ENCODE data around the gene ETV3L. TPM values are rescaled to one million over a fixed set of nuclear protein-coding genes. Genes with fewer than 3 reads are reported as not detected.
"Not testable (repeated sequence)": the region's sequence is repeated elsewhere in the genome, so short reads cannot be mapped to it uniquely, and the experiment has no call there.

ETV3L gene
- total and polyA plus RNA-seq, 5 donors = not detected

GRCh38 chr1:157073944-157074685, 25.5 kb downstream of the ETV3L start:
- no peaks in the 10 kb centered on the region for H3K4me1 ChIP-seq (ENCODE audit: control insufficient read depth, insufficient read depth, low read length)
- 24% methylated on average over 34 of the region's 35 CpGs for WGBS
- no peaks in the 10 kb centered on the region for H3K9me3 ChIP-seq (ENCODE audit: control insufficient read depth, low read length)
- no peaks in the 10 kb centered on the region for H3K27me3 ChIP-seq (ENCODE audit: control insufficient read depth, insufficient read depth)
- ATAC-seq (peak in 1 of 2 donors; percentile 47), DNase-seq (peak; percentile 79 to 89 (median 87))
- intact Hi-C loops (cut with DNase I) = loop anchor here in 1 of 4 donors (10.0 kb wide), 1 partner anchor 99 kb away; no protein-coding TSS in a partner anchor
- H3K4me3 ChIP-seq (ENCODE audit: low read length) = no peak overlapping the region
- no peak overlapping the region for H3K27ac ChIP-seq (ENCODE audit: low read length)

- H3K9me3 ChIP-seq (ENCODE audit: control insufficient read depth, low read length) = no peaks in the 10 kb centered on the region
- 81% methylated on average over 2 of the region's 2 CpGs for WGBS
- H3K4me1 ChIP-seq (ENCODE audit: control insufficient read depth, insufficient read depth, low read length) = no peaks in the 10 kb centered on the region
- intact Hi-C loops (cut with DNase I) = no loop called here
- H3K27me3 ChIP-seq (ENCODE audit: control insufficient read depth, insufficient read depth) = no peaks in the 10 kb centered on the region
- no peak overlapping the region for H3K27ac ChIP-seq (ENCODE audit: low read length)
- H3K4me3 ChIP-seq (ENCODE audit: low read length) = no peak overlapping the region
- ATAC-seq (no peak), DNase-seq (no peak)
Observed at GRCh38 chr1:157069601-157070000, 30.0 kb downstream of the ETV3L start.

DNA sequence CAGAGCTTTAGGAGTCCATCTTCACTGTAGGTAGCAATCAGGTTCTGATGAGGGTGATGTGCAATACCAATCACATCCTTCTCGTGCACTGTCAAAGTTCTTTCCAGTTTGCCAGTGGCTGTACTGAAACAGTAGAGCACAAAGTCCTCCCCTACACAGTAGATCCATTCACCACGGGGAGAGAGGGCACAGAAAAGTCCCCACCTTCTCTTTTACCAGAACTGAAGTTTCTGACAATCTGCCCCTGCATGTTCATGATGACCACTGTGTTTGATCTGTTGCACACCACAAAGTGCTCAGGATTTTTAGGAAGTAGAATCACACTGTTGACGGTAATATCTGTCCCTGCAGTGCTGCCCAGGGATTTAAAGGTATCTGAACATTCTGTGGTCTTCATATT, 40.4 kb downstream of the ETV3L start:
- H3K27me3 ChIP-seq (ENCODE audit: control insufficient read depth, insufficient read depth); ATAC-seq; H3K4me3 ChIP-seq (ENCODE audit: low read length); H3K4me1 ChIP-seq (ENCODE audit: control insufficient read depth, insufficient read depth, low read length); DNase-seq; H3K27ac ChIP-seq (ENCODE audit: low read length); intact Hi-C loops (cut with DNase I); H3K9me3 ChIP-seq (ENCODE audit: control insufficient read depth, low read length): not testable (repeated sequence)
- WGBS = 57% methylated on average over 3 of the region's 3 CpGs

- ATAC-seq (no peak), DNase-seq (no peak)
- WGBS = 67% methylated on average over 1 of the region's 1 CpG
- intact Hi-C loops (cut with DNase I) = no loop called here
- no peaks in the 10 kb centered on the region for H3K9me3 ChIP-seq (ENCODE audit: control insufficient read depth, low read length)
- H3K27ac ChIP-seq (ENCODE audit: low read length) = no peak overlapping the region
- H3K4me3 ChIP-seq (ENCODE audit: low read length) = no peak overlapping the region
- H3K4me1 ChIP-seq (ENCODE audit: control insufficient read depth, insufficient read depth, low read length) = no peaks in the 10 kb centered on the region
- no peaks in the 10 kb centered on the region for H3K27me3 ChIP-seq (ENCODE audit: control insufficient read depth, insufficient read depth)
Observed at GRCh38 chr1:157056269-157056668, 43.3 kb downstream of the ETV3L start.

DNA sequence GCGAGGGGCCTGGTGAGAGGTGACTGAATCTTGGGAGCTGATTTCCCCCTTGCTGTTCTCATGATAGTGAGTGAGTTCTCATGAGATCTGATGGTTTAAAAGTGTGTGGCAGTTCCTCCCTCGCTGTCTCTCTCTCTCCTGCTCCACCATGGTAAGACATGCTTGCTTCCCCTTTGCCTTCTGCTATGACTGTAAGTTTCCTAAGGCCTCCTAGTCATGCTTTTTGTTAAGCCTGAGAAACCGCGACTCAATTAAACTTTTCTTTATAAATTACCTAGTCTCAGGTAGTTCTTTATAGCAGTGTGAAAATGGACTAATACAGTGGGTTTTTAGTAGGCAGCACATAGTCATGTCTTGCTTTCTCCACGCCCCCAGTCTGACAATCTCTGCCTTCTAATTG, 43.9 kb downstream of the ETV3L start:
- H3K27me3 ChIP-seq (ENCODE audit: control insufficient read depth, insufficient read depth); intact Hi-C loops (cut with DNase I); DNase-seq; H3K27ac ChIP-seq (ENCODE audit: low read length); ATAC-seq; H3K4me3 ChIP-seq (ENCODE audit: low read length); H3K4me1 ChIP-seq (ENCODE audit: control insufficient read depth, insufficient read depth, low read length); H3K9me3 ChIP-seq (ENCODE audit: control insufficient read depth, low read length): not testable (repeated sequence)
- 85% methylated on average over 5 of the region's 5 CpGs for WGBS

DNA sequence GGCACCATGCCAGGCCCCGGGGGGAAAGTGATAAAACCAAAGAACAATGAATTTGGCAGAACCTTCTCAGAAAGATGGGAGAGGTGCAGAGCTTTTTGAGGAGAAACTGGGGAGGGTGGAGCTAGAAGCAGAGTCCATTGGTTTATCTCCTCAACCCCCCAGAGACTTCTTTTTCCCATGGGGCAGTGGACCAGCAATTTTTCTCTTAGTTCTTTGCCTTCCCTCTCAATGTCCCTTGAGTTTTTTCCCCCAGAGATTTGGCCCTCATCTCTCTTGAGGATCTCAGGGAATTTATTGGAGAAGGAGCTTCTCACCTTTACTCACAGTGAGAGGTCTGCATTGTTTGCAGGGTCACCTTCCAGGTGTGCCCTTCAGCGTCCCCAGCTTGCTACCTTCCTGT, 48.8 kb downstream of the ETV3L start:
- intact Hi-C loops (cut with DNase I) = no loop called here
- WGBS = 47% methylated on average over 2 of the region's 2 CpGs
- no peak for ATAC-seq

GRCh38 chr1:157047062-157047410, 52.6 kb downstream of the ETV3L start:
- no peak for DNase-seq
- H3K4me1 ChIP-seq (ENCODE audit: control insufficient read depth, insufficient read depth, low read length) = peaks cover 16% of the 10 kb centered on the region
- no peak for ATAC-seq
- H3K9me3 ChIP-seq (ENCODE audit: control insufficient read depth, low read length) = no peaks in the 10 kb centered on the region
- intact Hi-C loops (cut with DNase I) = loop anchor here in 1 of 4 donors (10.0 kb wide), 1 partner anchor 62 kb away; no protein-coding TSS in a partner anchor
- no peak overlapping the region for H3K4me3 ChIP-seq (ENCODE audit: low read length)
- H3K27me3 ChIP-seq (ENCODE audit: control insufficient read depth, insufficient read depth) = no peaks in the 10 kb centered on the region
- 47% methylated on average over 2 of the region's 2 CpGs for WGBS
- H3K27ac ChIP-seq (ENCODE audit: low read length) = no peak overlapping the region

More for the DNA sequence above, 48.8 kb downstream of the ETV3L start:
- Histone ChIP-seq H3K4me1 (ENCODE audit: control insufficient read depth, insufficient read depth, low read length) (no peaks in the 10 kb centered on the region), H3K27ac (ENCODE audit: low read length) (no peak overlapping the region), H3K9me3 (ENCODE audit: control insufficient read depth, low read length) (no peaks in the 10 kb centered on the region), H3K4me3 (ENCODE audit: low read length) (no peak overlapping the region), H3K27me3 (ENCODE audit: control insufficient read depth, insufficient read depth) (no peaks in the 10 kb centered on the region)
- no peak for DNase-seq

DNA sequence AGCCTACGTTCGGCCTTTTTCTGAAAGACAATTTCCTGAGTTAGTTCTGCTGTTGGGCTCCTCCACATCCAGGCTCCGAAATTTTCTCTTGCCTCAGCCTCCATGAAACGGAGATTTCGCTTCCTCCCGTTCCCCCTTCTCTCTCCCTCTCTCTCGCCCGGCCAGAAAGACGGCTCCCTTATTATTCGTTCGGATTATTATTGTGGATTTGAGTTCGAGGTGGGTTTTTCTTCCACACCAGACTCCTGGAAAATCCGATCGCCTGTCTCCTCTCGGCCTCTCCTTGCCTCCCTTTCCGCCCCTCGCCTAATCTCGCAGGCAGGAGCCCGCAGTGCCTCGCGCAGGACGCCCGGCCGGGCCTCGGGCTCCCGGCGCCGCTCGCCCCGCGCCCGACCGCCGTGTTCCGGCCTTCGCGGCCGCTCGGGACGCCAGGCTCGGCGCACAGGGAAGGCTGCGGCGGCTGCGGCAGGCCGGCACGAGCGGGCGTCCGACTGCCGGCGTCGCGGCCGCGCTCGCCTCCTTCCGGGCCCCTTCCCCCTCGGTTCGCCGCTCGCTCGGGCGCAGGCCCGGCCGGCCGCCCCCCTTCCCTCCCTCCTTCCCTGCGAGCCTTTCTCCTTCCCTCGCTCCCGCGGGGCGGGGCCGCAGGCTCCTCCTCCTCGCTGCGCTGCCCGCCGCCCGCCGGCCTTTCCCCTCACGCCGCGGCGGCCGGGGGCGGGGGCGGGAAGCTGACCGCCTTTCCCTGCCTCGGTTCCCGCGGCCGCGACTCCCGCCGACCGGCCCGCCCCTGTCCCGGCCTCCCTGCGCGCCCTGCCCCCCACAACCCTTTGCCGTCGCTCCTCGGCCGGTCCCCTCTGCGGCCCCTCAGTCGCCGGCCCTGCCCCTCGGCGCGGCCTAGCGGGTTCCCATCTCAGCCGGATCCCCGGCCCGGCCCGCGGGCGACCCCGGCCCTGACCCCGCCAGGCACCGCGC, 54.1 kb downstream of the ETV3L start, which contains the start of gene ARHGEF11:
ARHGEF11 (minus strand) TSS at position 493 of the 969 bp plus-strand sequence. CDS start 1,412 bp downstream, outside the sequence.
- intact Hi-C loops (cut with DNase I) = loop anchor here in 1 of 4 donors (10.0 kb wide), 1 partner anchor 61 kb away; no protein-coding TSS in a partner anchor
- no peaks in the 10 kb centered on the region for H3K9me3 ChIP-seq (ENCODE audit: control insufficient read depth, low read length)
- ATAC-seq (peak; percentile 97 to 98), DNase-seq (peak; percentile 91 to 97 (median 97))
- peaks cover 19% of the 10 kb centered on the region for H3K4me1 ChIP-seq (ENCODE audit: control insufficient read depth, insufficient read depth, low read length)
- WGBS = under 1% methylated on average over 118 of the region's 120 CpGs
- H3K4me3 ChIP-seq (ENCODE audit: low read length) = peak within 1 kb of the TSS; percentile 72
- H3K27ac ChIP-seq (ENCODE audit: low read length) = peak within 1 kb of the TSS; percentile 85
- no peaks in the 10 kb centered on the region for H3K27me3 ChIP-seq (ENCODE audit: control insufficient read depth, insufficient read depth)

DNA sequence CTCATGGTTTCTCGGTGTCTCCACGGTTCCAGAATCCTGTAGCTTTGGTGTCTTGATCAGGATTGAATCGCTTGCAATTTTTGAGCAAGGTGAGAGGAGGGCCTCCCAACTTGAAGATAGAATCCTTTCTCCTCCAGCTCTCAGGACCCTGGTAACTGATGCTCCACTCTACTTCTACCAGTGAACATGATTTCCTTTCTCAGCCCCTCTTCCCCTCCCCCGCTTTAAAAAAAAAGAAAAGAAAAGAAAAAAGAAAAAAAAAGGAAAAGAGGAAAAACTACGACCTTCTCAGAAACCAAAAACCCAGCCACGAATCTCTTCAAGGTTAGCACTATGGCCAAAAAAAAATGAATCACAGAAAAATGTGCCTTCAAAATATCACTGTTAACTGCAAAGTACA, 55.3 kb downstream of the ETV3L start:
- H3K4me3 ChIP-seq (ENCODE audit: low read length) = peak overlapping the region; percentile 72
- H3K27ac ChIP-seq (ENCODE audit: low read length) = no peak overlapping the region
- DNase-seq (no peak), ATAC-seq (no peak)
- H3K9me3 ChIP-seq (ENCODE audit: control insufficient read depth, low read length) = no peaks in the 10 kb centered on the region
- peaks cover 19% of the 10 kb centered on the region for H3K4me1 ChIP-seq (ENCODE audit: control insufficient read depth, insufficient read depth, low read length)
- intact Hi-C loops (cut with DNase I) = loop anchor here in 1 of 4 donors (10.0 kb wide), 1 partner anchor 60 kb away; no protein-coding TSS in a partner anchor
- WGBS = 39% methylated on average over 6 of the region's 6 CpGs
- no peaks in the 10 kb centered on the region for H3K27me3 ChIP-seq (ENCODE audit: control insufficient read depth, insufficient read depth)

GRCh38 chr1:157043685-157044084, 55.9 kb downstream of the ETV3L start:
- Histone ChIP-seq H3K27me3 (ENCODE audit: control insufficient read depth, insufficient read depth) (no peaks in the 10 kb centered on the region), H3K4me1 (ENCODE audit: control insufficient read depth, insufficient read depth, low read length) (peaks cover 19% of the 10 kb centered on the region), H3K9me3 (ENCODE audit: control insufficient read depth, low read length) (no peaks in the 10 kb centered on the region), H3K4me3 (ENCODE audit: low read length) (peak overlapping the region; percentile 72), H3K27ac (ENCODE audit: low read length) (no peak overlapping the region)
- DNase-seq (no peak), ATAC-seq (no peak)
- WGBS = 73% methylated on average over 2 of the region's 2 CpGs
- intact Hi-C loops (cut with DNase I) = loop anchor here in 1 of 4 donors (10.0 kb wide), 1 partner anchor 59 kb away; no protein-coding TSS in a partner anchor

Data from right cardiac atrium (tissue), 5 donors.